ENCODE results near the gene RRN3. TPM values are rescaled to one million over a fixed set of nuclear protein-coding genes. Genes with fewer than 3 reads are reported as not detected.
"Not testable (repeated sequence)": the region's sequence is repeated elsewhere in the genome, so short reads cannot be mapped to it uniquely, and the experiment has no call there.

Gene RRN3
- total and polyA plus RNA-seq, 10 donors = 11.6 to 38.6 (median 30.1) TPM

DNA sequence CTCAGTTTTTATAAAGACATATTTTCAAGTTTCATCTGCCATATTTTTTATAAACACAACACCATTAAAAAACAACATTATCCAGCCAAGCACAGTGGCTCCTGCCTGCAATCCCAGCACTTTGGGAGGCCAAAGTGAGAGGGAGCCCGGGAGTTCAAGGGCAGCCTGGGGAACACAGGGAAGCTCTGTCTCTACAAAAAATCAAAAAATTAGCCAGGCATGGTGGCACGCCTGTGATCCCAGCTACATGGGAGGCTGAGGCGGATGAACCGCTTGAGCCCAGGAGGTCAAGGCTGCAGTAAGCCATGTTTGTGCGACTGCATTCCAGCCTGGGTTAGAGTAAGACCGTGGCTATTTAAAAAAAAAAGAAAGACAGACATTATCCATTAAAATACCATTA lies 21.0 kb downstream of the RRN3 start:
- H3K27ac ChIP-seq = no peak overlapping the region
- H3K27me3 ChIP-seq (replicated peaks in 1 of 7) = no peaks in the 10 kb centered on the region
- no peak for DNase-seq
- H3K4me1 ChIP-seq = peaks cover 0 to 9% (median 0%) of the 10 kb centered on the region in 6 donors
- peaks cover 0 to 92% (median 69%) of the 10 kb centered on the region in 6 donors for H3K36me3 ChIP-seq
- intact Hi-C loops (cut with DNase I; ENCODE audit: low total_unique reads) = no loop called here
- no peak overlapping the region for H3K4me3 ChIP-seq
- H3K9me3 ChIP-seq = no peaks in the 10 kb centered on the region
- 71 to 87% (median 83%) methylated on average over 6 of the region's 6 CpGs for WGBS, 5 donors
- no peak for TF ChIP-seq POLR2A (IDR thresholded peaks at IDR 0.05)
- TF ChIP-seq, protein P1, sequence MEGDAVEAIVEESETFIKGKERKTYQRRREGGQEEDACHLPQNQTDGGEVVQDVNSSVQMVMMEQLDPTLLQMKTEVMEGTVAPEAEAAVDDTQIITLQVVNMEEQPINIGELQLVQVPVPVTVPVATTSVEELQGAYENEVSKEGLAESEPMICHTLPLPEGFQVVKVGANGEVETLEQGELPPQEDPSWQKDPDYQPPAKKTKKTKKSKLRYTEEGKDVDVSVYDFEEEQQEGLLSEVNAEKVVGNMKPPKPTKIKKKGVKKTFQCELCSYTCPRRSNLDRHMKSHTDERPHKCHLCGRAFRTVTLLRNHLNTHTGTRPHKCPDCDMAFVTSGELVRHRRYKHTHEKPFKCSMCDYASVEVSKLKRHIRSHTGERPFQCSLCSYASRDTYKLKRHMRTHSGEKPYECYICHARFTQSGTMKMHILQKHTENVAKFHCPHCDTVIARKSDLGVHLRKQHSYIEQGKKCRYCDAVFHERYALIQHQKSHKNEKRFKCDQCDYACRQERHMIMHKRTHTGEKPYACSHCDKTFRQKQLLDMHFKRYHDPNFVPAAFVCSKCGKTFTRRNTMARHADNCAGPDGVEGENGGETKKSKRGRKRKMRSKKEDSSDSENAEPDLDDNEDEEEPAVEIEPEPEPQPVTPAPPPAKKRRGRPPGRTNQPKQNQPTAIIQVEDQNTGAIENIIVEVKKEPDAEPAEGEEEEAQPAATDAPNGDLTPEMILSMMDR (IDR thresholded peaks at IDR 0.05 in 8 of 11, conservative IDR thresholded peaks at IDR 0.05 in 3 of 11) = no peak
- peak in 1 of 3 donors; percentile 10 for TF ChIP-seq POLR2AphosphoS5 (IDR thresholded peaks at IDR 0.05)

DNA sequence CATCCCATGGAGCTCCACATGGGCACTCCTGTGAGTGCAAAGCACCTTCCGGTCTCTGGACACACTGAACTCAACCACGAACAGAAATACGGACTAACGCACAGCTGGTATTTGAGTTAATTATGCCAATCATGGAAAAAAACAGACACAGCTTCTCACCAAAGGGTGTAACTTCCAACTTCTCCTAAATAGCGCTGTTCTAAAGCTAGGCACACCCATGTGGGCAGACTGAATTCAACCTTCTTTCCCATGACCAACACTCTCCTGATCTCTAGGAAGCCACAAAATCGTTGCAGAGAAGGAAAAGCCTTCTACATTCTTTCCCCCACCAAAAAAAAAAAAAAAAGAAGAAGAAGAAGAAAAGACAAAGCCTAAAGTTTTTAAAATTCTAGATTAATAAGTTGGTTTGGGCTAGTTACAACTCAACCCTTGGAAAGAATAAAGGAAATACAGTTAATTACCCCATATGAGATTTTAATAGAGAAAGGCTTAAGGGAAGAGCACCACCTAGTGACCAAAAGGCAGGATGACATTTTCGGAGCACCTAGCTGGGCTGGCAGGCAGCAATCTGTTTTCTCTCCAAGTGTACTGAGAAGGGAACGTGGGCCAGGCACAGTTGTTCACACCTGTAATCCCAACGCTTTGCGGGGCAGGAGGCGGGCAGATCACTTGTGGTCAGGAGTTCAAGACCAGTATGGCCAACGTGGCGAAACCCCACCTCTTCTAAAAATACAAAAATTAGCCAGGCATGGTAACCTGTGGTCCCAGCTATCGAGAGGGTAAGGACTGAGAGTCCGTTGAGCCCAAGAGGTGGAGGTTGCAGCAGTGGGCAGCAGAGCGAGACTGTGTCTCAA lies 21.9 kb downstream of the RRN3 start:
- TF ChIP-seq, protein P1 (IDR thresholded peaks at IDR 0.05 in 8 of 11, conservative IDR thresholded peaks at IDR 0.05 in 3 of 11) = peak in 5 of 11 experiments; percentile 41 to 59 (median 48)
- peaks cover 0 to 89% (median 63%) of the 10 kb centered on the region in 6 donors for H3K36me3 ChIP-seq
- H3K27me3 ChIP-seq (replicated peaks in 1 of 7); H3K4me1 ChIP-seq; intact Hi-C loops (cut with DNase I; ENCODE audit: low total_unique reads); H3K27ac ChIP-seq; H3K9me3 ChIP-seq; H3K4me3 ChIP-seq; DNase-seq: not testable (repeated sequence)
- 56 to 70% (median 67%) methylated on average over 15 to 16 of the region's 16 CpGs for WGBS, 5 donors

DNA sequence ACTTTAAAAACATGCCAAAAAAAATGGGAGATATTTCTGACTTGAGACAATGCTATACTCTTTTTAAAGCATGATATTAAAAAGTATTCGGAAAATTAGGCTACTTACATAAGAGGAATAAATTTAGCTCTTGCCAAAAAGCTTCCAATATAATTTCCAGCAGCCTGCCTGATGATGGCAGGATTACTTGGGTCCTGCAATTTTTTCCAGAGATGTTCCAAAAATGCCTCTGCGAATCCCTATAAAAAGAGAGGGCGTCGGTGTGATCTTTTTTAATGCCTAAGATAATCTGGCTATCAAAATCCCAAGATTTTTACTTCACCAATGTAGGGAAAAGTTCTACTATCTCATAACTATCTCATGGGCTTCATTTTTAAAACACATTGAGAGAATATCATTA lies 23.1 kb downstream of the RRN3 start:
- H3K4me1 ChIP-seq; DNase-seq; H3K9me3 ChIP-seq; H3K27me3 ChIP-seq (replicated peaks in 1 of 7); H3K4me3 ChIP-seq; intact Hi-C loops (cut with DNase I; ENCODE audit: low total_unique reads); H3K27ac ChIP-seq: not testable (repeated sequence)
- 83 to 95% (median 94%) methylated on average over 4 of the region's 4 CpGs for WGBS, 5 donors
- peaks cover 0 to 88% (median 58%) of the 10 kb centered on the region in 6 donors for H3K36me3 ChIP-seq

DNA sequence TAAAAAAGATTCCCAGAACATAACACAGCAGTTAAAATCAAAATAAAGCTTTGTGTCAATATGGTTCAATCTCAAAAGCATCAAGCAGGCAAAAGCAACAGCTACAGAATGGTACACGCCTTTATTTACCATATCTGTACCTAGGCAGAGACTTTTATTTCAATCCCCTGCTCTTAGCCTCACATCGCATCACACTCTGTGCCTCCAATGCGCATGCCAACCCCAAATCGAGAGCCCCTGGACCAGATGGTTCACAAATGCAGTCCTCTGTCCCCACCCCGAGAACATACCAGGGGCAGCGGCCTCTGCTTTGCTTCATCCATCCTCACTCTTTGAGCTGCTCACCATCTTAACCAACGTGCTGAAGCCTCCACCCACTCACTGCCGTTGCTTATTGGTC lies 27.4 kb downstream of the RRN3 start:
- H3K36me3 ChIP-seq = peaks cover 3 to 95% (median 60%) of the 10 kb centered on the region in 6 donors
- H3K27ac ChIP-seq; H3K27me3 ChIP-seq (replicated peaks in 1 of 7); DNase-seq; H3K9me3 ChIP-seq; H3K4me3 ChIP-seq; H3K4me1 ChIP-seq; intact Hi-C loops (cut with DNase I; ENCODE audit: low total_unique reads): not testable (repeated sequence)
- 88 to 99% (median 92%) methylated on average over 6 to 8 of the region's 8 CpGs for WGBS, 5 donors

DNA sequence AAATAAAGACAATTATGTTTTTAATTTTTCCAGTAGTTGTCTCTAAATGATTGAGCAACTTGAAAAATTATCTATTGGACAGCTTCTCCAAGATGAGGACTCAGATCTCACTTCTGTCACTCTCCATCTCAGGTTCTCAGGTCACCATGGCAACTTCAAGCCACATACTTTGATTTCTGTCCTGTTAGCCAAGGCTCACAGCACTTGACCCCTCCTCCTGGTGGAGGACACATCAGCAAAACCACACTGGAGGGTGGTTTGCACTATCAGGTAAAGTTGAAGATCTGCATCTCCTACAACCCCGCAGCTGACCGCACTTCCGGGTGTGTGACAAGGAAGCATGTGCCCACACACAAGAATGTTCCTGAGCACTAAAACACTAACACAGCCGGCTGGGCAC lies 28.1 kb downstream of the RRN3 start:
- H3K27ac ChIP-seq; H3K4me1 ChIP-seq; DNase-seq; intact Hi-C loops (cut with DNase I; ENCODE audit: low total_unique reads); H3K4me3 ChIP-seq; H3K9me3 ChIP-seq; H3K27me3 ChIP-seq (replicated peaks in 1 of 7): not testable (repeated sequence)
- peaks cover 6 to 96% (median 66%) of the 10 kb centered on the region in 6 donors for H3K36me3 ChIP-seq
- WGBS, 5 donors = 86 to 94% (median 91%) methylated on average over 3 to 4 of the region's 4 CpGs; no CpG with 5 or more reads in 1 of the 5 donors

DNA sequence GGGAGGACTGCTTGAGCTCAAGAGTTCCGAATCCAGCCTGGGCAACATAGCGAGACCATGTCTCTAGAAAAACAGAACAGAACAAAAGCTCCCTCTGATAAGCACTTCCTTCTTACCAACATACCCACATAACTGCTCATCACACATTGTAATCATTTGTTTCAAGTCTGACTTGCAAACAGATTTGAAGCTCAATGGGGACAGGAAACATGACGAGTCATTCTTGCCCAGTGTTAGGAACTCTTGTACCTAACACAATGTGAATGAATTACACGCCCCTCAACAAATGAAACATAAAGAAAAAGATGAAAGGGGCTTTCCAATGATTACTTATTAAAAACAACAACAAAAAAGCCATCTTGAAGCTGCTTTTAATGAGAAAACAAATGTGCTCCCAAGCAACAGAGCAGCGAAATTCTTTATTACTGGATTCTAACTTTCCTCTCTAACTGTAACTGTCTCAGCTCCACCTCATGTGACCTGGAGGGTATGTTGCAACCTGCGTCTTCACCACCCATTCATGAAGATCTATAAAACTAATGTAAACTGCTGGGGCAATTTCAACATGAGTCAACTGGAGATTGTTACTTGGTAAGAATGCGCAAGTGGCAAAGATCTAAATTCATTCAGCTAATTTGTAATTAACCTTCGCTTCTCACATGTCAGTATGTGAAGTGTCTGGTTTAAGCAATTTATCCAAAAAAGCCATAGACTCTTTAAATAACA lies 31.8 kb downstream of the RRN3 start:
- DNase-seq; intact Hi-C loops (cut with DNase I; ENCODE audit: low total_unique reads); H3K27me3 ChIP-seq (replicated peaks in 1 of 7); H3K9me3 ChIP-seq; H3K4me3 ChIP-seq: not testable (repeated sequence)
- H3K27ac ChIP-seq = peak overlapping the region in 1 of 8 donors; percentile 20
- WGBS, 5 donors = 62 to 89% (median 78%) methylated on average over 8 of the region's 8 CpGs
- peaks cover 6 to 89% (median 65%) of the 10 kb centered on the region in 6 donors for H3K36me3 ChIP-seq
- peaks cover 0 to 13% (median 0%) of the 10 kb centered on the region in 6 donors for H3K4me1 ChIP-seq

Measured in spleen (tissue), 11 donors.